ENCODE results near the gene SCAPER.

Gene SCAPER

GRCh38 chr15:76346669-76347481, 558.3 kb downstream of the SCAPER start:
- no peak for TF ChIP-seq CTCF (IDR thresholded peaks at IDR 0.05; ENCODE audit: control insufficient read depth, extremely low read depth, insufficient read depth)
- DNase-seq (ENCODE audit: low read depth): no peak
- no peak overlapping the region for H3K4me3 ChIP-seq (ENCODE audit: low read depth, low read length)

- H3K4me3 ChIP-seq (ENCODE audit: low read depth, low read length): no peak overlapping the region
- TF ChIP-seq CTCF (IDR thresholded peaks at IDR 0.05; ENCODE audit: control insufficient read depth, extremely low read depth, insufficient read depth): no peak
- no peak for DNase-seq (ENCODE audit: low read depth)
These were observed 559.1 kb downstream of the SCAPER start for GRCh38 chr15:76345880-76346668.

- no peak for TF ChIP-seq CTCF (IDR thresholded peaks at IDR 0.05; ENCODE audit: control insufficient read depth, extremely low read depth, insufficient read depth)
- no peak overlapping the region for H3K4me3 ChIP-seq (ENCODE audit: low read depth, low read length)
- no peak for DNase-seq (ENCODE audit: low read depth)
These were observed 559.6 kb downstream of the SCAPER start for GRCh38 chr15:76345583-76345879.

GRCh38 chr15:76344893-76345582, 560.1 kb downstream of the SCAPER start:
- no peak overlapping the region for H3K4me3 ChIP-seq (ENCODE audit: low read depth, low read length)
- DNase-seq (ENCODE audit: low read depth): no peak
- TF ChIP-seq CTCF (IDR thresholded peaks at IDR 0.05; ENCODE audit: control insufficient read depth, extremely low read depth, insufficient read depth): no peak

- H3K4me3 ChIP-seq (ENCODE audit: low read depth, low read length): no peak overlapping the region
- no peak for TF ChIP-seq CTCF (IDR thresholded peaks at IDR 0.05; ENCODE audit: control insufficient read depth, extremely low read depth, insufficient read depth)
- no peak for DNase-seq (ENCODE audit: low read depth)
These were observed 561.7 kb downstream of the SCAPER start for GRCh38 chr15:76343313-76343996.

GRCh38 chr15:76342382-76343201, 562.5 kb downstream of the SCAPER start:
- H3K4me3 ChIP-seq (ENCODE audit: low read depth, low read length): no peak overlapping the region
- TF ChIP-seq CTCF (IDR thresholded peaks at IDR 0.05; ENCODE audit: control insufficient read depth, extremely low read depth, insufficient read depth): no peak

More at GRCh38 chr15:76342382-76343201, 562.5 kb downstream of the SCAPER start:
- DNase-seq (ENCODE audit: low read depth): no peak
